A172 (cell line): ENCODE results near the gene RTL10. TPM values are rescaled to one million over a fixed set of nuclear protein-coding genes. Genes with fewer than 3 reads are reported as not detected.
A peak's percentile ranks its signal among the peaks of the same experiment; 100 is the strongest.

Source experiments
- DNase-seq: peaks from one replicate; pipeline ENCODE4 v3.0.0-alpha.2; 2015; ENCODE audit warnings: low spot score
- total RNA-seq: library from RNA; depleted of rRNA; stranded (reverse); fragments of >200 nt; shearing (Covaris generic); gene quantifications from 2 replicates; pipeline ENCODE4 v1.2.3, GENCODE V29; 2014; rRNA removed

The RTL10 gene
- total RNA-seq, 1 experiment from 2014 or later, result 11.7 TPM

- DNase-seq, result no peak
These were observed 45.7 kb downstream of the RTL10 start for GRCh38 chr22:19808873-19809478.

DNA sequence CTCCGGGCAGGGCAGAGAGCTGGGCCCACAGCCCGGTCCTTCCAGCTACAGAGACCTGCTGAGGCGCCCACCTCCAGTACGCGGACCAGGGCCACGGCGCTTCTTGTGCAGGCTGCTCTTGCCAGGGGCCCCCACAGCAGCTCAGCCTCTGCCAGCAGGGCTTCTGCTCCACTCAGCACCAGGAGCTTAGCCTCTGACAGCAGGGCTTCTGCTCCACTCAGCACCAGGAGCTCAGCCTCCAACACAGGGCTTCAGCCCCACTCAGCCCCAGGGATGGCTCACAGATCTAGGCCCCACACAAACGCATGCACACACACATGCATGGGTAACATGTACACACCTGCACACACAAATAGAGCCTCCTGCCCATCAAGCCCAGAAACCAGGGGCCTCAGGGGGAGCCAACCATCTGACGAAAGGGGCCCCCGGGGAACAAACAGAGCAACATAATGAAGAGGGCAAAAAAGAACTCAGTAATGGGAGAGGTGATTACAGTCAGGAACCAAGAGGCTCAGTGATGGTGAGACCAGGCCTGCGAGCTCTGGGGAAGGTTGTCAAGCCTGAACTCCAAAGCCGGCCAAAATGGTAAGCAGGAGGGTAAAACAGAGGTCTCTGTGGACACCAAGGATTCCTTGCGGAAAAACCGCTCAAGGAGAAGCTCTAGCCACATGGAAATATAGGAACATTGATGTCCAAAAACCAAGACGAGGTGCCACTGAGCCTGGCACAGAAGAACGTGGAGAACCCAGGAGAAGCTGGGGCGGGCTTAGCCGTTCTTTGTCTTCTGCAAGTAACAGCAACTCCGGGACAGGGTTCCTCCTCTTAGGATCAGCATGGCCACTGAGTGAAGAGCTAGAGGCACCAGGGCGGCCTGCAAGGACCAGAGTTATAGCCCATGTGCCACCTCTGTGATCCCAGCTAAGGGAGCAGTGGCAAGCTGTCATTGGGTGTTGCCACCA lies 46.5 kb downstream of the RTL10 start:
- DNase-seq, result no peak

DNA sequence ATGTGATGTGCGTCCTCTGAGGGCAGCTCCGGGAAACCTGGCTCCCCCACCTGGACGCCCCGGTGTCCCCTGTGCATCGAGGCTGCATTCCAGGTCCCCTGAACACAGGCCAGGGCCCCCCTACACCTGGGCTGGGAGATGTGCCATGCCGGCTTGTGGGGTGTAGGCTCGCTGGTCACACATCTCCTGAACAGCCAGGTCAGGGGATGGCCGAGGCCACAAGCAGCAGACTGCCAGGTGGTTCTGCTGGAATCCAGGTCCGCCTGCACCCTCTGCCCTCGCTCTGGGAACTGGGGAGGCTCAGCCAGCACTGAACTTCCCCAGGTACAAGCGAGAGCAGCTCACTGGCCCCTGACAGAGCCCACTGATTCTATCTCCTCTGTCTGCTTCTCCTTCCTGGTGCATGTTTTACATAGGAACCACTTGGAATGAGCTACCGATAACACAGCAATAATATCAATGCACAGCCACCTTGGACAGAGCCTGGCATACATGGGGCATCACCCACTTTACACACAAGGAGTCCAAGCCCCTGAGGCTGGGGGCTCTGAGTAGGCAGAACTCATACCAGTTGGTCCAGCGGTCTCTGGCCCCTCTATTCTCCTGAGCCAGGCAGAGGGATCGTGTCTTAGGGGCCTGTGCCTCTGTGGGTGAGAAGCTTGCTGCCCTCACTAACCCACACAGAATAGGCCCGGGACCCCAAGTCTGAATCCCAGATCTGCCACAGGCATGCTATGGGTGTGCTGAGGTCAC lies 47.3 kb downstream of the RTL10 start:
- DNase-seq, result no peak

- DNase-seq, result peak; percentile 66
These were observed 48.2 kb downstream of the RTL10 start for GRCh38 chr22:19806213-19807160.

GRCh38 chr22:19805821-19806212 lies 48.9 kb downstream of the RTL10 start:
- peak; percentile 42 for DNase-seq

Other genes starting within 250 kb of the RTL10 start
- gene SEPTIN5, start 140.4 kb downstream of the RTL10 start, total RNA-seq, result 18.7 and 40.3 TPM in 2 replicates
- 8.5 and 10.5 TPM in 2 replicates for gene GP1BB, start 131.3 kb downstream of the RTL10 start, total RNA-seq
- gene TBX1, start 94.1 kb downstream of the RTL10 start, total RNA-seq, result 3.7 and 7.4 TPM in 2 replicates
- 8.9 and 9.6 TPM in 2 replicates for gene GNB1L, start within 50 bp of the RTL10 start, total RNA-seq
- 91.9 and 130 TPM in 2 replicates for gene COMT, start 86.9 kb upstream of the RTL10 start, total RNA-seq
- 112 and 114 TPM in 2 replicates for gene TXNRD2, start 86.9 kb upstream of the RTL10 start, total RNA-seq
- gene ARVCF, start 161.9 kb upstream of the RTL10 start, total RNA-seq, result 9.3 and 22.7 TPM in 2 replicates
- gene TANGO2, start 166.2 kb upstream of the RTL10 start, total RNA-seq, result 29.6 and 36.3 TPM in 2 replicates
- 16.2 and 20.1 TPM in 2 replicates for gene DGCR8, start 225.4 kb upstream of the RTL10 start, total RNA-seq